Medulla oblongata (tissue), 1 donor: Measurements from ENCODE around the gene TRIM24.
"Not testable (repeated sequence)": the region's sequence is repeated elsewhere in the genome, so short reads cannot be mapped to it uniquely, and the experiment has no call there.

Experiments used
- DNase-seq: peaks from one replicate; pipeline ENCODE4 v3.0.0-alpha.2; 2015; ENCODE audit errors: extremely low spot score

The TRIM24 gene

GRCh38 chr7:138495485-138495884 lies 35.4 kb downstream of the TRIM24 start:
- no peak for DNase-seq

DNA sequence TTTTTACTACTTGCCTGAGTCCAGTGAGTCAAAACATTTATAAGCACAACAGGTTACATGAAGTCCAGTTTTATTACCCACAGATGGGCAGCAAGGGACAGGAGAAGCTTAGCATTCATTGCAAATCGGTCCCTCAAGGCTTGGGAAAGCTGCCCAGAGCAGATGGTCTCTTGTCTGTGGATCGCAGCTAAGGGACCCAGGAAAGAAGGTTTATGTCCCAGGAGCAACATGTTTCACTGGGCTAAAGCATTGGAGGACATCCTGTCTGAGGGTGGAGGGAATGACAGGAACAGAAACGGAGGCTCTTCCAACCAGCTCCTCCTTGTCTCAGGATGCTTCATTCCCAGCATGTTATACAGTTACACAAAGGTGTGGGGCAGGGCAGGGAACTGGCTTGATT lies 39.3 kb downstream of the TRIM24 start:
- no peak for DNase-seq

DNA sequence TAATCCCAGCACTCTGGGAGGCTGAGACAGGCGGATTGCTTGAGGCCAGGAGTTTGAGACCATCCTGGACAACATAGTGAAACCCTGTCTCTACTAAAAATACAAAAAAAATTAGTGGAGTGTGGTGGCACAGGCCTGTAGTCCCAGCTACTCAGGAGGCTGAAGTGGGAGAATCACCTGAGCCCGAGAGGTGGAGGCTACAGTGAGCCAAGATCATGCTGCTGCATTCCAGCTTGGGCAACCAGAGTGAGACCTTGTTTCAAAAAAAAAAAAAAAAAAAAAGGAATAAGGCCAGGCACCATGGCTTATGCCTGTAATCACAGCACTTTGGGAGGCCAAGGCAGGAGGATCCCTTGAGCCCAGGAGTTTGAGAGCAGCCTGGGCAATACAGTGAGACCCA lies 40.2 kb downstream of the TRIM24 start:
- DNase-seq, result not testable (repeated sequence)

DNA sequence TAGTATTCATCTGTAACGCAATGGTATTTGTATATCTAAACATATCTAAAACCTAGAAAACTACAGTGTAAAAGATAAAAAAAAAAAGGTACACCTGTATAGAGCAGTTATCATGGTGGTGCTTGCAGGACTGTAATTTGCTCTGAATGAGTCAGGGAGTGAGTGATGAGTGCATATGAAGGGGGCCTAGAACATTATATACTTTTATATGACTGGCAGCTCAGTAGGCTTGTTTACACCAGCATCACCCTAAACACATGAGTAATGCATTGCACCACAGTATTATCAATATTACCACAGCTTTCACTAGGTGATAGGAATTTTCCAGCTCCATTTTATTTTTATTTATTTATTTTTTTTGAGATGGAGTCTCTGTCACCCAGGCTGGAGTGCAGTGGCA lies 40.8 kb downstream of the TRIM24 start:
- no peak for DNase-seq

GRCh38 chr7:138502023-138502767 lies 42.1 kb downstream of the TRIM24 start:
- DNase-seq, result no peak

DNA sequence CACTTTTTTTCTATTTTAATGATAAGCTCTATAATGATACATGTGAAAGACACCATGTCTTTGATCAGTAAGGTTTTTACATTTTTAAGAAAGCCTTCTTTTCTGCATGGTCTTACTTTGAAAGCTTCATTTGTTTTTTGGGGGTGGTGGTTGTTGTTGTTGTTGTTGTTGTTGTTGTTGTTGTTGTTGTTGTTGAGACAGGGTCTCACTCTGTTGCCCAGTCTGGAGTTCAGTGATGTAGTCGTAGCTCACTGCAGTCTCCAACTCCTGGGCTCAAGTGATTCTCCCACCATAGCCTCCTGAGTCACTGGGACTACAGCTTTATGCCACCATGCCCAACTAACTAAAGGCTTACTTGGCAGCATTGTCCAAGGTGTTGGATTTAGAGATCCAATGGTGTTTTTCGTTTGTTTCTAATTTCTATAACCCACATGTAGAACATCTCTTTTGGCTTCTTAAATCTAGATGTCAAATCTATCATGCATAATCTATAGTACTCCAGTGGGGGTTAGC lies 45.4 kb downstream of the TRIM24 start:
- no peak for DNase-seq

DNA sequence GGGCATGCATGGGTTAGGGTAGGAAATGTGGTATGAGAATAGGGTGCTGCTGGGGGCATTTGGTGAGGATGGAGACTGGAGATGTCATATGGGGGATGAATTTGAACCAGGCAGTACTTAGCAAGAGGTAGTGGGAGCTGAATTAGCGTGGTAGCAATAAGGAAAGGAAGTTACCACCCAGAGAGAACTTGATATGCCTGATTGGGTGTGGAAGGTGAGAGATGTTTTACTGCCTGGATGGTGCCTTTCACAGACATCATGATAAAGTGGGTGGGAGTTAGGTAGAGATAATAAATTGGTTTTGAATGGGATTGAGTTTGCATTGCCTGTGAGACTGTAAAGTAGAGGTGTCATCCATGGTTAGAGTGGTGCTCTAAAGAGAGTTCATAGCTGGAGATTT lies 46.7 kb downstream of the TRIM24 start:
- DNase-seq, result no peak

DNA sequence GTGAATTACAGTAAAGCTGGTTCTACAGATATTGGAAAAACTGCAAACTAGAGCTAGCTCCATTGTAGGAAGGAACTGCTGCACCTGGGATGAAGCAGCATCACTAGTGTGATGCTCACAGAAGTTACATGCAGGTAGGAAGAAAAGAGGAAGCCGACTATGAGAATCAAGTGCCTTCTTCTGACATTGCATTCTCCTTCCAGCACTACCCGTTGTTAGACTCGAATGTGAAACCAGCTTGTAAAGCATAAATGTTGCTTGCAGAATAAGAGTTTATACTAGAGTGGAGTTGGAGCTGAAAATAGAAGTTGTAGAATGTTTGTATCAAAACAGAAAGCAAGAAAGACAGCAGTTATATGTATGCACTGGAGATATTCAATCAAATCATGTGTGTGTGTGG lies 49.9 kb downstream of the TRIM24 start:
- no peak for DNase-seq

GRCh38 chr7:138512092-138512858 lies 52.2 kb downstream of the TRIM24 start:
- DNase-seq, result no peak

DNA sequence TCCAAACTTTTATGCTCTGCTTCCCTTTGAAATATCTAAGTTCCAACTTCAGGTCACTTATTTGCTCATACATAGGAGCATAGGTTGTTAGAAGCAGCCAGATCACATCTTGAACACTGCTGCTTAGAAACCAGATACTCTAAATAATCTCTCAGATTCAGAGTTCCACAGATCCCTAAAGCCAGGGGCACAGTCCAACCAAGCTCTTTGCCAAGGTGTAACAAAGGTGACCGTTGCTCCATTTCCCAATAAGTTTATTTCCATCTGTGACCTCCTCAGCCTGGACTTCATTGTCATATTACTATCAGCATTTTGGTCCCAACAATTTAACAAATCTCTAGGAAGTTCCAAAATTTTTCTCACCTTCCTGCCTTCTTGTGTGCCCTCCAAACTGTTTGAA lies 52.8 kb downstream of the TRIM24 start:
- no peak for DNase-seq

GRCh38 chr7:138513344-138513871 lies 53.3 kb downstream of the TRIM24 start:
- no peak for DNase-seq

- DNase-seq, result no peak
Measured at GRCh38 chr7:138514044-138514443, 54.0 kb downstream of the TRIM24 start.

DNA sequence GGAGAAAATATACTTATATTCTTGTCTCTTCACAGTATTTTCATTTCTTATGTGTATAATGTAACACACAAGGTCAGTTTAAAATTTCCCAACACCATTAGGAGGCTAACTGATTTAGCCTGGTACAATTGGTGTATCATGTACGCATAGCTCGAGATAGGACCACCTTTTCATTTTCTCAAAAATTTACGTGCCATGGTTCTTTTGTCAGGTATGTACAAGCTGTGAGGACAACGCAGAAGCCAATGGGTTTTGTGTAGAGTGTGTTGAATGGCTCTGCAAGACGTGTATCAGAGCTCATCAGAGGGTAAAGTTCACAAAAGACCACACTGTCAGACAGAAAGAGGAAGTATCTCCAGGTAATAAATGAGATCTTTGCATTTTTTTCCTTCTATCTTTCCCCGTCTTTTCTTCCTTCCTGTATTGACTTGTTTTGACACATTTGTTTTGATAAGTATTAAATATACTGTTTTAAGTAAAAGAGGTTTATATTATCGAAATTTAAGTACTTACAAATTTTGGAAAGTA lies 55.0 kb downstream of the TRIM24 start:
- no peak for DNase-seq

DNA sequence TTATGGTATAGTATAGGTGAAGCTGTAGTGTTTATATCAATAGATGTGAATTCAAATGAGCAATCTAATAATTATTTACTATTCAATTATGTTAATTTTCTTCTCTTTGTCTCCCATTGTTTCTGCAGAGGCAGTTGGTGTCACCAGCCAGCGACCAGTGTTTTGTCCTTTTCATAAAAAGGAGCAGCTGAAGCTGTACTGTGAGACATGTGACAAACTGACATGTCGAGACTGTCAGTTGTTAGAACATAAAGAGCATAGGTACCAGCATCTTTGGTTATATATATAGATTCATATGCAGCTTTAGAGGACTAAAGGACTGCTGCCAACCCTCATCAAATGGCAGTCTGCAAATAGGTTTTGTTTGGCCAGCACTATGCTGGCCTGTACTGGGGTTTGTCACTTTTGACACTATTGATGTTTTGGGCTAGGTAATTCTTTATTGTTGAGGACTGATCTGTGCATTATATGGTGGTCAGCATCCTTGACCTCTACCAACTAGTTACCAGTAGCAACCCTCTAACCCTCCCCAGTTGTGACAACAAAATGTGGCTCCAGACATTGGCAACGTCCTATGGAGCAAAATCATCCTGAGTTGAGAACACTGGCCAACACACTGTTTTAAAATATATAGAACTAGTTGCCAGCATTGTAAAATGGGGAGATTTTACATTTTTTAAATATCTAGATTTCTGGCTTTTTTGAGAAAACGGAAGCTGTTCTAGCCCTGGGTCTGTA lies 59.2 kb downstream of the TRIM24 start:
- peak; percentile 47 for DNase-seq

GRCh38 chr7:138520742-138521141 lies 60.7 kb downstream of the TRIM24 start:
- no peak for DNase-seq

DNA sequence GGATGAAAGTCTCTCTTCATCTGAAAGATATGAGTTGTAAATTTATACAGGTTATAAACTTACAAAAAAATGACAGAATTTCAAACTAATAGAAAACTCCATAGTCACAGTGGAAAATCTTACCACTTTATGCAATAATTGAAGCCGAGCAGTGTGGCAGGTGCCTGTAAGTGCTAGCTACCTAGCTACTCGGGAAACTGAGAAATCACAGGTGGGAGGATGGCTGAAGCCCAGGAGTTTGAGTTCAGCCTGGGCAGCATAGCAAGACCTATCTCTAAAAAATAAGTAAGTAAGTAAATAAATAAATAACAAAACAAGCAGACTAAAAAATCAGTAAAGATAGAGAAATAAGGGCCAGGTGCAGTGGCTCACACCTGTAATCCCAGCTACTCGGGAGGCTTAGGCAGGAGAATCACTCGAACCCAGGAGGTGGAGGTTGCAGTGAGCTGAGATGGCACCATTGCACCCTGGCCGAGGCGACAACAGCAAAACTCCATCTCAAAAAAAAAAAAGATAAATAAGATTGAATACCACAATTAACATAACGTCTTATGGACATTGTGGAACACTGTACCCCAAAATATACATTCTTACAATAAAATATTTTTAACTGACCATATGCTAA lies 61.9 kb downstream of the TRIM24 start:
- DNase-seq, result no peak

DNA sequence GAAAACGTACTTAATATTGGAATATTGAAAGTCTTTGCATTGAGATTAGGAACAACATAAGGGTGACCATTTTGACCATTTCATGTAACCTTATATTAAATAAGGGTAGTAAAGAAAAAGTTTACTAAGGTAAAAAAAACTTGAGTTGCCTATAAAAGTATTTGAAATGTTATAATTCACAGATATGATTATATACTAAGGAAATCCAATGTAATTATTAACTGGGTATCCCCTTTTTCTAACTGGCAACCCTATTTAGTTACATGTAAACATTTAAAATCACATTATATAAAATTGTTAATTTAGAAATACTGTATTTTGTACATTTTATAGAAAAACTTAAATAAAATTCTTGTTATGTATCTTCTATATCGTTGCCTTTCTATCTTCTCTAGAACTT lies 64.2 kb downstream of the TRIM24 start:
- no peak for DNase-seq

GRCh38 chr7:138525757-138526156 lies 65.7 kb downstream of the TRIM24 start:
- no peak for DNase-seq

DNA sequence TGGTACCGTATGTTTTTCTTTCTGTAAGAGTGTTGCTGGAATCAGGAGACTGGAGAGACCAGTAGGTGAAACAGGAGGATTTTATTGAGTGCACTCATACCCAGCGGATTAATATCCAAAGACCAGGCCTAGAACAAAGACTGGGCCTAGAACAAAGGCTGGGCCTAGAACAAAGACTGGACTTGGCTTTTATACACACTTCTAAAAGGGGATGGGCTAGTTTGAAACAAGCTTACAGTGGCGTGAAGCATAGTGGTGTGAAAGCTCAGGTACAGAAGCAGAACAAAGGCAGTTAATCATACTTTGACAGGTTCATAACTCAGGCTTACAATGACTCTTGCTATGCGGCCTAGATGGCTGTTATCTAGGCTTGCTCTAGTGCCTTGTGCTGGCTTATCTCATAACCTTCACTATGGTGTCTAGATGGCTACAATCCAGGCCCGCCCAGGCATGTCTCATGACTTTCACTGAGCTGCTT lies 67.7 kb downstream of the TRIM24 start:
- no peak for DNase-seq

GRCh38 chr7:138536833-138537232 lies 76.8 kb downstream of the TRIM24 start:
- DNase-seq, result not testable (repeated sequence)

DNA sequence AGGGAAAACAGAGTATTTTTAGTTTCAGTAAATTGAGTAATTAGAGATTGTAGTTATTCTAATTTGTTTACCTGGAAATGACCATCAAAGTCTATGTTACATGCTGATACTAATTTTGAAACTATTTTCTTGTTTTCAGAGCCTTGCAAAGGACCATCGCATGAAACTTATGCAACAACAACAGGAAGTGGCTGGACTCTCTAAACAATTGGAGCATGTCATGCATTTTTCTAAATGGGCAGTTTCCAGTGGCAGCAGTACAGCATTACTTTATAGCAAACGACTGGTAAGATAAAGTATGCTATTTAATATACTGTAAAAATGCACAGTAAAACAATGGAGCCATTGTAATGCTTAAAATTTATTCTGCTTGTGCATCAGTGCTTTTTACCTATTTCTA lies 78.5 kb downstream of the TRIM24 start:
- DNase-seq, result peak; percentile 25
